GM23338 (cell line): Measurements from ENCODE around the gene TAF1A. TPM values are rescaled to one million over a fixed set of nuclear protein-coding genes. Genes with fewer than 3 reads are reported as not detected.

Experiments used
- ATAC-seq: fragments of 200-7000 bp; cut with Tn5 transposase; 3 replicates; pipeline ENCODE4 v1.9.1; 2020
- DNase-seq: peaks from one replicate; pipeline ENCODE4 v3.0.0-alpha.2; 2015; ENCODE audit warnings: low spot score
- H2AFZ ChIP-seq: fragments of 200-600 bp; sonication (generic); 2 replicates; pipeline ENCODE4 v1.8.0; 2016; ENCODE audit warnings: antibody characterized with exemption, mild to moderate bottlenecking, moderate library complexity
- H3F3A ChIP-seq: fragments of 200-600 bp; sonication (generic); replicated peaks from 2 replicates; pipeline ENCODE4 v1.8.0; 2017; ENCODE audit warnings: antibody characterized with exemption, mixed run types, low read depth
- H3K27ac ChIP-seq: fragments of 200-600 bp; sonication (generic); 2 replicates; pipeline ENCODE4 v1.6.1; 2016; ENCODE audit warnings: low read depth
- H3K27me3 ChIP-seq: fragments of 200-600 bp; sonication (generic); 2 replicates; pipeline ENCODE4 v1.8.0; 2016; ENCODE audit warnings: mild to moderate bottlenecking, mixed run types, moderate library complexity; ENCODE audit not compliant: insufficient read depth
- H3K36me3 ChIP-seq: fragments of 200-600 bp; sonication (generic); 2 replicates; pipeline ENCODE4 v1.8.0; 2016; ENCODE audit warnings: mild to moderate bottlenecking; ENCODE audit not compliant: insufficient read depth
- H3K4me1 ChIP-seq: fragments of 200-600 bp; sonication (generic); 2 replicates; pipeline ENCODE4 v1.8.0; 2016; ENCODE audit warnings: mild to moderate bottlenecking, moderate library complexity; ENCODE audit not compliant: insufficient read depth
- H3K4me2 ChIP-seq: fragments of 200-600 bp; sonication (generic); 2 replicates; pipeline ENCODE4 v1.7.1; 2017; ENCODE audit warnings: mixed run types
- H3K4me3 ChIP-seq: fragments of 200-600 bp; sonication (generic); 2 replicates; pipeline ENCODE4 v1.6.1; 2016; ENCODE audit warnings: mixed run types
- H3K79me2 ChIP-seq: fragments of 200-600 bp; sonication (generic); replicated peaks from 2 replicates; pipeline ENCODE4 v1.8.0; 2017; ENCODE audit warnings: mild to moderate bottlenecking; ENCODE audit not compliant: insufficient read depth
- H3K9me2 ChIP-seq: fragments of 200-600 bp; sonication (generic); 2 replicates; pipeline ENCODE4 v1.8.0; 2017; ENCODE audit not compliant: insufficient read depth
- H4K20me1 ChIP-seq: fragments of 200-600 bp; sonication (generic); replicated peaks from 2 replicates; pipeline ENCODE4 v1.8.0; 2017; ENCODE audit warnings: mild to moderate bottlenecking; ENCODE audit not compliant: insufficient read depth
- H3K27ac Mint-ChIP-seq: 2 replicates; pipeline ENCODE4 v1.8.0; 2020; ENCODE audit warnings: inconsistent platforms, mild to moderate bottlenecking, moderate library complexity, mixed read lengths
- H3K27me3 Mint-ChIP-seq: 3 replicates; pipeline ENCODE4 v1.8.0; 2022; ENCODE audit warnings: low read depth, mild to moderate bottlenecking, moderate library complexity, mixed read lengths, inconsistent platforms; ENCODE audit not compliant: insufficient read depth, poor library complexity
- H3K36me3 Mint-ChIP-seq: 3 replicates; pipeline ENCODE4 v1.8.0; 2021; ENCODE audit warnings: low read depth, mild to moderate bottlenecking, inconsistent platforms, moderate library complexity, mixed read lengths
- H3K4me1 Mint-ChIP-seq: 3 replicates; pipeline ENCODE4 v1.8.0; 2020; ENCODE audit warnings: mild to moderate bottlenecking, inconsistent platforms, mixed read lengths
- H3K4me3 Mint-ChIP-seq: 3 replicates; pipeline ENCODE4 v1.8.0; 2021; ENCODE audit warnings: moderate library complexity, mild to moderate bottlenecking, inconsistent platforms, mixed read lengths
- H3K9me3 Mint-ChIP-seq: 3 replicates; pipeline ENCODE4 v1.8.0; 2020; ENCODE audit warnings: moderate library complexity, mild to moderate bottlenecking, inconsistent platforms, mixed read lengths
- CREB1 ChIP-seq: fragments of 250-450 bp; sonication (Bioruptor Pico); IDR thresholded peaks from 2 replicates; pipeline ENCODE4 v1.5.0; 2020; ENCODE audit warnings: low read depth, mild to moderate bottlenecking, moderate library complexity
- EZH2 ChIP-seq: fragments of 200-600 bp; sonication (generic); IDR thresholded peaks from one replicate; pipeline ENCODE4 v1.8.0; 2017; ENCODE audit warnings: antibody characterized with exemption, mild to moderate bottlenecking, low read depth; ENCODE audit not compliant: unreplicated experiment
- EZH2phosphoT487 ChIP-seq: fragments of 200-600 bp; sonication (generic); IDR thresholded peaks from one replicate; pipeline ENCODE4 v1.8.1; 2018; ENCODE audit warnings: antibody characterized with exemption; ENCODE audit not compliant: unreplicated experiment
- JUNB ChIP-seq: IDR thresholded peaks from one replicate; pipeline ENCODE4 v1.6.1; 2016; ENCODE audit warnings: antibody characterized with exemption; ENCODE audit not compliant: unreplicated experiment
- NANOG ChIP-seq: IDR thresholded peaks from 2 replicates; pipeline ENCODE4 v1.6.1; 2016; ENCODE audit warnings: antibody characterized with exemption, borderline replicate concordance
- STAT1 ChIP-seq: IDR thresholded peaks from one replicate; pipeline ENCODE4 v1.6.1; 2016; ENCODE audit warnings: antibody characterized with exemption; ENCODE audit not compliant: unreplicated experiment
- ZNF114 ChIP-seq: fragments of 250-450 bp; sonication (Bioruptor Pico); IDR thresholded peaks from 2 replicates; pipeline ENCODE4 v1.5.0; 2020; ENCODE audit warnings: mild to moderate bottlenecking, moderate library complexity
- ZNF331 ChIP-seq: fragments of 250-450 bp; sonication (Bioruptor Pico); IDR thresholded peaks from 2 replicates; pipeline ENCODE4 v1.5.0; 2020; ENCODE audit warnings: low read depth, mild to moderate bottlenecking, moderate library complexity
- polyA plus RNA-seq: library from polyadenylated mRNA; unstranded; fragments of >200 nt; fragmentation: Nextera tagmentation; extraction: Ambion mirVana; gene quantifications from 2 replicates; pipeline ENCODE4 v1.2.1, GENCODE V29; 2016
- total RNA-seq: library from RNA; depleted of rRNA; stranded (reverse); fragments of >200 nt; shearing (Covaris generic); gene quantifications from 2 replicates; pipeline ENCODE4 v1.2.3, GENCODE V29; 2014
- TF ChIP-seq, protein P1 (sequence below), 2 experiments: fragments of 200-600 bp in 1 of 2; sonication (generic) in 1 of 2; conservative IDR thresholded peaks; 2 replicates each; pipeline versions ENCODE4 v1.5.1 to v1.6.1; 2016 to 2017; ENCODE audit warnings: antibody characterized with exemption in 2 of 2, low read depth in 2 of 2, mild to moderate bottlenecking in 2 of 2, moderate library complexity in 1 of 2
- TF ChIP-seq, protein P2 (sequence below): IDR thresholded peaks from one replicate; pipeline ENCODE4 v1.6.1; 2018; ENCODE audit warnings: antibody characterized with exemption; ENCODE audit not compliant: unreplicated experiment
- TF ChIP-seq, protein P3 (sequence below): IDR thresholded peaks from 2 replicates; pipeline ENCODE4 v1.6.1; 2016; ENCODE audit warnings: antibody characterized with exemption

TAF1A gene
- total and polyA plus RNA-seq, 2 experiments from 2014 or later = 5.5 to 13.3 TPM

DNA sequence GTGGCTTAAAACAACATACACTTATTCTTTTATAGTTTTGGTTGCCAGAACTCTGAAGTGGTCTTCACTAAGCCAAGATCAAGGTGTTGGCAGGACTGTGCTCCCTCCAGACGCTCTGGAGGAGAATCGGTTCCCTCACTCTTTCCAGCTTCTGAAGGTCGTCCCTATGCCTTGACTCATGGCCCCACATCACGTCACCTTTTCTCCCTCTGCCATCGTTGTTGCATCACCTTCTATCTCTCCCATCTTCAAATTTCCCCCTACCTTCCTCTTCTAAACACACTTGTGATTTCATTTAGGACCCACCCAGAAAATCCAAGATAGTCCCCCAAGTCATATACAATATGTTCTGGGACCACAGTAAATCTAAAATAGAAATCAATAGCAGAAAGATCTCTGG is 54.3 kb downstream of the TAF1A start:
- Histone ChIP-seq H3K27ac (no peak overlapping the region), H3K9me2 (no peaks in the 10 kb centered on the region), H3K79me2 (no peaks in the 10 kb centered on the region), H3K27me3 (no peaks in the 10 kb centered on the region), H3K36me3 (no peaks in the 10 kb centered on the region), H2AFZ (no peak overlapping the region), H3F3A (no peaks in the 10 kb centered on the region), H3K4me1 (no peaks in the 10 kb centered on the region), H3K4me2 (no peak overlapping the region), H4K20me1 (no peaks in the 10 kb centered on the region), H3K4me3 (no peak overlapping the region)
- H3K4me1 Mint-ChIP-seq = no peaks in the 10 kb centered on the region
- no peak for ATAC-seq
- no peak for DNase-seq
- TF ChIP-seq CREB1 (CRISPR knock-in tag) = no peak
- no peak for TF ChIP-seq EZH2phosphoT487
- TF ChIP-seq EZH2 = no peak
- TF ChIP-seq NANOG = no peak
- H3K4me3 Mint-ChIP-seq = no peak overlapping the region
- H3K36me3 Mint-ChIP-seq = no peaks in the 10 kb centered on the region
- peaks cover 2% of the 10 kb centered on the region for H3K27me3 Mint-ChIP-seq
- H3K9me3 Mint-ChIP-seq = no peaks in the 10 kb centered on the region
- no peak overlapping the region for H3K27ac Mint-ChIP-seq

DNA sequence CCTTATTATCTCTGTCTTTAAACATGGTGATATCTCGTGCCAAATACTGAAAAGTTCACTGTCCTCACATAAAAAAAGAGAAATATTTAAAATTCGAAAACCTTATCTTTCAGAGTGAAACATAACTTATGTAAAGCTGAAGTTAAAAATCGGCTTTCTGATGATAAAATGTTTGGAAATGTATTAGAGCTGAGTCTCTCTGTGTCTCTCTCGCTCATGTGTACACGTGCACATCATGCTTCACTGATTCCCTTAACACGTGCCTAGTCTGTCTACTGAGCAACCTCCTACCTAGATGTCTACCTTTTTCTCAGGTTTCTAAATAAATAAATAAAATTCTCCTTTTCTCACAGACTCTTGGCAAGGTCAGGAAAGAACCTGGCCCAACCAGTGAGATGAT is 58.9 kb downstream of the TAF1A start:
- H3K4me1 Mint-ChIP-seq = no peaks in the 10 kb centered on the region
- H3K9me2 ChIP-seq = no peaks in the 10 kb centered on the region; the same call in 1 of the 2 replicates
- DNase-seq = no peak
- TF ChIP-seq EZH2 (no peak), ZNF331 (CRISPR knock-in tag) (no peak), EZH2phosphoT487 (no peak), JUNB (no peak), CREB1 (CRISPR knock-in tag) (no peak), STAT1 (no peak), NANOG (no peak), ZNF114 (CRISPR knock-in tag) (no peak)
- TF ChIP-seq, protein P1, sequence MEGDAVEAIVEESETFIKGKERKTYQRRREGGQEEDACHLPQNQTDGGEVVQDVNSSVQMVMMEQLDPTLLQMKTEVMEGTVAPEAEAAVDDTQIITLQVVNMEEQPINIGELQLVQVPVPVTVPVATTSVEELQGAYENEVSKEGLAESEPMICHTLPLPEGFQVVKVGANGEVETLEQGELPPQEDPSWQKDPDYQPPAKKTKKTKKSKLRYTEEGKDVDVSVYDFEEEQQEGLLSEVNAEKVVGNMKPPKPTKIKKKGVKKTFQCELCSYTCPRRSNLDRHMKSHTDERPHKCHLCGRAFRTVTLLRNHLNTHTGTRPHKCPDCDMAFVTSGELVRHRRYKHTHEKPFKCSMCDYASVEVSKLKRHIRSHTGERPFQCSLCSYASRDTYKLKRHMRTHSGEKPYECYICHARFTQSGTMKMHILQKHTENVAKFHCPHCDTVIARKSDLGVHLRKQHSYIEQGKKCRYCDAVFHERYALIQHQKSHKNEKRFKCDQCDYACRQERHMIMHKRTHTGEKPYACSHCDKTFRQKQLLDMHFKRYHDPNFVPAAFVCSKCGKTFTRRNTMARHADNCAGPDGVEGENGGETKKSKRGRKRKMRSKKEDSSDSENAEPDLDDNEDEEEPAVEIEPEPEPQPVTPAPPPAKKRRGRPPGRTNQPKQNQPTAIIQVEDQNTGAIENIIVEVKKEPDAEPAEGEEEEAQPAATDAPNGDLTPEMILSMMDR (conservative IDR thresholded peaks at IDR 0.05; ENCODE audit: low read depth in 2 of 2) = no peak
- TF ChIP-seq, protein P2, sequence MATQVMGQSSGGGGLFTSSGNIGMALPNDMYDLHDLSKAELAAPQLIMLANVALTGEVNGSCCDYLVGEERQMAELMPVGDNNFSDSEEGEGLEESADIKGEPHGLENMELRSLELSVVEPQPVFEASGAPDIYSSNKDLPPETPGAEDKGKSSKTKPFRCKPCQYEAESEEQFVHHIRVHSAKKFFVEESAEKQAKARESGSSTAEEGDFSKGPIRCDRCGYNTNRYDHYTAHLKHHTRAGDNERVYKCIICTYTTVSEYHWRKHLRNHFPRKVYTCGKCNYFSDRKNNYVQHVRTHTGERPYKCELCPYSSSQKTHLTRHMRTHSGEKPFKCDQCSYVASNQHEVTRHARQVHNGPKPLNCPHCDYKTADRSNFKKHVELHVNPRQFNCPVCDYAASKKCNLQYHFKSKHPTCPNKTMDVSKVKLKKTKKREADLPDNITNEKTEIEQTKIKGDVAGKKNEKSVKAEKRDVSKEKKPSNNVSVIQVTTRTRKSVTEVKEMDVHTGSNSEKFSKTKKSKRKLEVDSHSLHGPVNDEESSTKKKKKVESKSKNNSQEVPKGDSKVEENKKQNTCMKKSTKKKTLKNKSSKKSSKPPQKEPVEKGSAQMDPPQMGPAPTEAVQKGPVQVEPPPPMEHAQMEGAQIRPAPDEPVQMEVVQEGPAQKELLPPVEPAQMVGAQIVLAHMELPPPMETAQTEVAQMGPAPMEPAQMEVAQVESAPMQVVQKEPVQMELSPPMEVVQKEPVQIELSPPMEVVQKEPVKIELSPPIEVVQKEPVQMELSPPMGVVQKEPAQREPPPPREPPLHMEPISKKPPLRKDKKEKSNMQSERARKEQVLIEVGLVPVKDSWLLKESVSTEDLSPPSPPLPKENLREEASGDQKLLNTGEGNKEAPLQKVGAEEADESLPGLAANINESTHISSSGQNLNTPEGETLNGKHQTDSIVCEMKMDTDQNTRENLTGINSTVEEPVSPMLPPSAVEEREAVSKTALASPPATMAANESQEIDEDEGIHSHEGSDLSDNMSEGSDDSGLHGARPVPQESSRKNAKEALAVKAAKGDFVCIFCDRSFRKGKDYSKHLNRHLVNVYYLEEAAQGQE = no peak
- TF ChIP-seq, protein P3, sequence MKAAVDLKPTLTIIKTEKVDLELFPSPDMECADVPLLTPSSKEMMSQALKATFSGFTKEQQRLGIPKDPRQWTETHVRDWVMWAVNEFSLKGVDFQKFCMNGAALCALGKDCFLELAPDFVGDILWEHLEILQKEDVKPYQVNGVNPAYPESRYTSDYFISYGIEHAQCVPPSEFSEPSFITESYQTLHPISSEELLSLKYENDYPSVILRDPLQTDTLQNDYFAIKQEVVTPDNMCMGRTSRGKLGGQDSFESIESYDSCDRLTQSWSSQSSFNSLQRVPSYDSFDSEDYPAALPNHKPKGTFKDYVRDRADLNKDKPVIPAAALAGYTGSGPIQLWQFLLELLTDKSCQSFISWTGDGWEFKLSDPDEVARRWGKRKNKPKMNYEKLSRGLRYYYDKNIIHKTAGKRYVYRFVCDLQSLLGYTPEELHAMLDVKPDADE = no peak

More for the DNA sequence above, 58.9 kb downstream of the TAF1A start:
- no peaks in the 10 kb centered on the region for H3K9me3 Mint-ChIP-seq
- Histone ChIP-seq H3K36me3 (no peaks in the 10 kb centered on the region), H2AFZ (peak overlapping the region; percentile 66; the same call in 1 of the 2 replicates), H3K4me1 (no peaks in the 10 kb centered on the region), H3K79me2 (no peaks in the 10 kb centered on the region), H3K4me2 (no peak overlapping the region), H3K4me3 (no peak overlapping the region), H3F3A (no peaks in the 10 kb centered on the region), H4K20me1 (no peaks in the 10 kb centered on the region), H3K27ac (no peak overlapping the region), H3K27me3 (no peaks in the 10 kb centered on the region)
- ATAC-seq = no peak
- H3K27ac Mint-ChIP-seq = no peak overlapping the region
- H3K4me3 Mint-ChIP-seq = no peak overlapping the region
- peaks cover 3% of the 10 kb centered on the region for H3K27me3 Mint-ChIP-seq
- no peaks in the 10 kb centered on the region for H3K36me3 Mint-ChIP-seq
